Measurements from ENCODE around the gene DEPDC7.

DNA sequence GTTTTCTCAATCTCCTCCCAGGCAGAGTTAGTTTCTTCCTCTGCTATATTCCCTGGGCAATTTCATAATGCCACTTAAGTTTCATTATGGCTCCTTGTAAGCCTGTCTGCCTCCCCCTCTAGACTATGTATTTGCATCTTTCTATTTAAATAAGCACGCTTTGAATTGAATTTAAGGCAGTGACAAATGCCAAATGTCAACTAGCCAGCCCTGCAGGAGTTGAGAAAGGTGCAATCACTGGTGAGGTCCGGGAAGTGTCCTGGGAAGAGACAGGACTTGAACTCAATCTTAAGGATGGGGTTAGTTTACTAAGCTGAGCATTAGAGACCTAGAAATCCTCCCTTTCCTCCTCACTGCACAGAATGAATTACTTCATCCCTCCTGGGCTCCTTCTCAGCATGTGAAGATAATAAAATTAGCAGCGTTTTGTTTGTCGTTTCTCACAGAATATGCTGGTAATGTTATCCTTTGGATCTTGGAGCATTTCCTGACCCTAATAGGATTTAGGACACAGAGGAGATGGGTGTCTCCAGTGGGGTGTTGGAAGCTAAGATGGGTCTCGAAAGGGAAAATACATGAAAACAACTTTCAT, 25.3 kb downstream of the DEPDC7 start:
- TF ChIP-seq, protein P1, sequence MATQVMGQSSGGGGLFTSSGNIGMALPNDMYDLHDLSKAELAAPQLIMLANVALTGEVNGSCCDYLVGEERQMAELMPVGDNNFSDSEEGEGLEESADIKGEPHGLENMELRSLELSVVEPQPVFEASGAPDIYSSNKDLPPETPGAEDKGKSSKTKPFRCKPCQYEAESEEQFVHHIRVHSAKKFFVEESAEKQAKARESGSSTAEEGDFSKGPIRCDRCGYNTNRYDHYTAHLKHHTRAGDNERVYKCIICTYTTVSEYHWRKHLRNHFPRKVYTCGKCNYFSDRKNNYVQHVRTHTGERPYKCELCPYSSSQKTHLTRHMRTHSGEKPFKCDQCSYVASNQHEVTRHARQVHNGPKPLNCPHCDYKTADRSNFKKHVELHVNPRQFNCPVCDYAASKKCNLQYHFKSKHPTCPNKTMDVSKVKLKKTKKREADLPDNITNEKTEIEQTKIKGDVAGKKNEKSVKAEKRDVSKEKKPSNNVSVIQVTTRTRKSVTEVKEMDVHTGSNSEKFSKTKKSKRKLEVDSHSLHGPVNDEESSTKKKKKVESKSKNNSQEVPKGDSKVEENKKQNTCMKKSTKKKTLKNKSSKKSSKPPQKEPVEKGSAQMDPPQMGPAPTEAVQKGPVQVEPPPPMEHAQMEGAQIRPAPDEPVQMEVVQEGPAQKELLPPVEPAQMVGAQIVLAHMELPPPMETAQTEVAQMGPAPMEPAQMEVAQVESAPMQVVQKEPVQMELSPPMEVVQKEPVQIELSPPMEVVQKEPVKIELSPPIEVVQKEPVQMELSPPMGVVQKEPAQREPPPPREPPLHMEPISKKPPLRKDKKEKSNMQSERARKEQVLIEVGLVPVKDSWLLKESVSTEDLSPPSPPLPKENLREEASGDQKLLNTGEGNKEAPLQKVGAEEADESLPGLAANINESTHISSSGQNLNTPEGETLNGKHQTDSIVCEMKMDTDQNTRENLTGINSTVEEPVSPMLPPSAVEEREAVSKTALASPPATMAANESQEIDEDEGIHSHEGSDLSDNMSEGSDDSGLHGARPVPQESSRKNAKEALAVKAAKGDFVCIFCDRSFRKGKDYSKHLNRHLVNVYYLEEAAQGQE (IDR thresholded peaks at IDR 0.05; ENCODE audit: insufficient read depth in 1 of 2, low read depth in 2 of 2, low read length in 2 of 2) = no peak
- TF ChIP-seq SIN3A (IDR thresholded peaks at IDR 0.05; ENCODE audit: borderline replicate concordance, insufficient read depth, low read length) (no peak), POLR2AphosphoS5 (IDR thresholded peaks at IDR 0.05; ENCODE audit: low read depth, low read length) (no peak), TAF1 (IDR thresholded peaks at IDR 0.05; ENCODE audit: borderline replicate concordance, insufficient read depth, low read length) (no peak)
